ENCODE data around the gene ASCL5.

The ASCL5 gene

GRCh38 chr1:201084295-201084694, 42.7 kb downstream of the ASCL5 start:
- Histone ChIP-seq H3K4me3 (no peak overlapping the region), H3K9me3 (ENCODE audit: low read depth, low read length) (no peaks in the 10 kb centered on the region), H3K27ac (no peak overlapping the region), H3K36me3 (ENCODE audit: insufficient read depth, low read length) (no peaks in the 10 kb centered on the region), H3K9ac (ENCODE audit: insufficient read length) (no peak overlapping the region)
- TF ChIP-seq POLR2AphosphoS5 (IDR thresholded peaks at IDR 0.05; ENCODE audit: borderline replicate concordance, low read depth, low read length), result no peak
- TF ChIP-seq FOXP2 (optimal IDR thresholded peaks at IDR 0.05; ENCODE audit: control extremely low read depth, extremely low read length, insufficient read depth), result no peak
- DNase-seq (ENCODE audit: low read depth, low spot score), result no peak

GRCh38 chr1:201083741-201084140, 43.2 kb downstream of the ASCL5 start:
- no peak overlapping the region for H3K27ac ChIP-seq
- no peaks in the 10 kb centered on the region for H3K36me3 ChIP-seq (ENCODE audit: insufficient read depth, low read length)
- no peak overlapping the region for H3K4me3 ChIP-seq
- no peak for TF ChIP-seq FOXP2 (optimal IDR thresholded peaks at IDR 0.05; ENCODE audit: control extremely low read depth, extremely low read length, insufficient read depth)
- no peaks in the 10 kb centered on the region for H3K9me3 ChIP-seq (ENCODE audit: low read depth, low read length)
- no peak for DNase-seq (ENCODE audit: low read depth, low spot score)
- no peak overlapping the region for H3K9ac ChIP-seq (ENCODE audit: insufficient read length)

DNA sequence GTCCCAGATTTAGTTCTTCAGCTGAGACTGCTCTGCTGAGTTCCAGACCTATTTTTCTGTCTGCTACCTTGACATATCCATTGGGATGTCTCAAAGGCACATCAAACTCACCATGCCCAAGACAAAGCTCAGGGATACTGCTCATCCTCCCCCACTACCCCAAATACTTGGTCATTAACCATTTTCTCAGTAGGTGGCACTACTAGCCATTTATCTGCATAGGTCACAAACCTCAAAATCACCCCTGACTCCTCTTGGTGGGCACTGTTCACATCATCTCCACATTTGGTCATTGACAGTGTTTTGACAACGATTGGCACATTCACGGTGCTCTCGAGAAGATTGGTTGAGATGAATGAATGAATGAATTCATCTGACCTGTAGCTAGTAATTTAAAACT, 46.8 kb downstream of the ASCL5 start:
- DNase-seq (ENCODE audit: low read depth, low spot score), result no peak
- H3K9ac ChIP-seq (ENCODE audit: insufficient read length), result no peak overlapping the region
- no peak overlapping the region for H3K27ac ChIP-seq
- TF ChIP-seq FOXP2 (optimal IDR thresholded peaks at IDR 0.05; ENCODE audit: control extremely low read depth, extremely low read length, insufficient read depth) (no peak), POLR2AphosphoS5 (IDR thresholded peaks at IDR 0.05; ENCODE audit: borderline replicate concordance, low read depth, low read length) (no peak), EZH2 (IDR thresholded peaks at IDR 0.05) (no peak)
- H3K4me3 ChIP-seq, result no peak overlapping the region
- H3K36me3 ChIP-seq (ENCODE audit: insufficient read depth, low read length), result no peaks in the 10 kb centered on the region
- no peaks in the 10 kb centered on the region for H3K9me3 ChIP-seq (ENCODE audit: low read depth, low read length)

- DNase-seq (ENCODE audit: low read depth, low spot score), result no peak
- TF ChIP-seq FOXP2 (optimal IDR thresholded peaks at IDR 0.05; ENCODE audit: control extremely low read depth, extremely low read length, insufficient read depth) (no peak), EZH2 (IDR thresholded peaks at IDR 0.05) (no peak)
- H3K4me3 ChIP-seq, result no peak overlapping the region
- H3K9me3 ChIP-seq (ENCODE audit: low read depth, low read length), result no peaks in the 10 kb centered on the region
- H3K27ac ChIP-seq, result no peak overlapping the region
- H3K9ac ChIP-seq (ENCODE audit: insufficient read length), result no peak overlapping the region
- no peaks in the 10 kb centered on the region for H3K36me3 ChIP-seq (ENCODE audit: insufficient read depth, low read length)
Observed at GRCh38 chr1:201077736-201078135, 49.2 kb downstream of the ASCL5 start.

DNA sequence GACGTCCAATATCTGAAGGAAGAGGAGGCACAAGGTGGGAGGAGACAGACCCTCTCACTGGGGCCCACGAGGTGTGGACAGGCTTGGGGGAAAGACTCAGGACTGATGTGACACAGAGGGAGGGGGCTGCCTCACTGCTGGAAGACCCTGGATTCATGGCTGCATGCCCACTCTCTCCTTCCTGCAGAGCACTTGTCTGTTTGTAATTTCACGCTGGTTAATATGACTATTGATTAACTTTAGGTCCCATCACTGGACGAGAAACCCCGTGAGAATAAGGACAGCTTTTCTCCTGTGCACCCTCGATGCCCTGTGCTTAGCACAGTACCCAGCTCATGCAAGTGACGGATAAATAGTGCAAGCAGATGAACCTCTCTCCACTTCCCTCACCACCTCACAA, 49.9 kb downstream of the ASCL5 start:
- no peak for TF ChIP-seq FOXP2 (optimal IDR thresholded peaks at IDR 0.05; ENCODE audit: control extremely low read depth, extremely low read length, insufficient read depth)
- TF ChIP-seq EZH2 (IDR thresholded peaks at IDR 0.05), result no peak
- TF ChIP-seq POLR2AphosphoS5 (IDR thresholded peaks at IDR 0.05; ENCODE audit: borderline replicate concordance, low read depth, low read length), result no peak
- no peaks in the 10 kb centered on the region for H3K9me3 ChIP-seq (ENCODE audit: low read depth, low read length)
- H3K36me3 ChIP-seq (ENCODE audit: insufficient read depth, low read length), result no peaks in the 10 kb centered on the region
- DNase-seq (ENCODE audit: low read depth, low spot score), result no peak
- H3K4me3 ChIP-seq, result no peak overlapping the region
- no peak overlapping the region for H3K9ac ChIP-seq (ENCODE audit: insufficient read length)
- H3K27ac ChIP-seq, result no peak overlapping the region

DNA sequence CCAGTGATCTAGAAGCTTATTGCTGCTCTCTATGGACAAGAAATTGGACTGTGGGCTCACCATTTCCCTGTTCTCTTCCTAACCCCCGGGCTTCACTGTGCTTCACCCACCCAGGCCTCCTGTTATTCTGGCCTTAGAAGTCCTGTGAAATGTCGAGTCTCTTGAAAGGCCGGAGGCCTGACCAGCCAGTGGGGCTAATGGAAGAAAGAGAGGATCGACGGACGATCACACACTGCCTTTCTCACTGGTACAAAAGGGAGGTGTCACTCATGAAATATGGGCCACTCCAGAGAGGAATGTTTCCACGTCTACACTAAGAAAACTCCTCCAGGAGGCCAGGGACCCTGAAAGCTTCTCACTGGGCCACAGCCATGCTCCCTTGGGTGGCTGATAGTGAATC, 50.9 kb downstream of the ASCL5 start:
- TF ChIP-seq FOXP2 (optimal IDR thresholded peaks at IDR 0.05; ENCODE audit: control extremely low read depth, extremely low read length, insufficient read depth) (no peak), EZH2 (IDR thresholded peaks at IDR 0.05) (no peak), POLR2AphosphoS5 (IDR thresholded peaks at IDR 0.05; ENCODE audit: borderline replicate concordance, low read depth, low read length) (no peak)
- H3K27ac ChIP-seq, result no peak overlapping the region
- no peaks in the 10 kb centered on the region for H3K9me3 ChIP-seq (ENCODE audit: low read depth, low read length)
- no peak overlapping the region for H3K4me3 ChIP-seq
- no peaks in the 10 kb centered on the region for H3K36me3 ChIP-seq (ENCODE audit: insufficient read depth, low read length)
- no peak for DNase-seq (ENCODE audit: low read depth, low spot score)
- H3K9ac ChIP-seq (ENCODE audit: insufficient read length), result no peak overlapping the region

GRCh38 chr1:201074018-201074417, 53.0 kb downstream of the ASCL5 start:
- TF ChIP-seq FOXP2 (optimal IDR thresholded peaks at IDR 0.05; ENCODE audit: control extremely low read depth, extremely low read length, insufficient read depth), result no peak
- TF ChIP-seq EZH2 (IDR thresholded peaks at IDR 0.05), result no peak
- H3K4me3 ChIP-seq, result no peak overlapping the region
- DNase-seq (ENCODE audit: low read depth, low spot score), result no peak
- H3K36me3 ChIP-seq (ENCODE audit: insufficient read depth, low read length), result no peaks in the 10 kb centered on the region
- H3K9me3 ChIP-seq (ENCODE audit: low read depth, low read length), result no peaks in the 10 kb centered on the region
- no peak overlapping the region for H3K9ac ChIP-seq (ENCODE audit: insufficient read length)
- H3K27ac ChIP-seq, result no peak overlapping the region

DNA sequence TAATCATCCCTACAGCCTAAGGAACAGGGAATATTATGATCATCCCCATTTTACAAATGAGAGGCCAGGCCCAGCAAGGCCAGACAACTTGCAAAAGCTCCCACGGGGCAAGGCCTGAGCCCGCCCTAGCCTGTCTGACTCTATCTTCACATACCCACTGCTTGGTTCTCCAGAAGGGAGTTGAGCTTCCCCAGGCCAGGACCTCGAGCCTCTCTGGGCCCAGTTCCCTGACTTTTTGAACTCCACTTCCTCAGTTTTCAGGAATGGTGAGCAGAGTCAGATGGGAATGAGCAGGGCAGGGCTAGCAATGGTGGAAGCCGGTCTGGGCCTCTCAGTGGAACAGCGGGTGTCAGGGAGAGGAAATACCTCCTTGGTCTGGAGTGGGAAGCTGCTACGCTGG, 54.1 kb downstream of the ASCL5 start:
- no peak for DNase-seq (ENCODE audit: low read depth, low spot score)
- H3K9ac ChIP-seq (ENCODE audit: insufficient read length), result no peak overlapping the region
- TF ChIP-seq POLR2AphosphoS5 (IDR thresholded peaks at IDR 0.05; ENCODE audit: borderline replicate concordance, low read depth, low read length), result no peak
- no peak for TF ChIP-seq EZH2 (IDR thresholded peaks at IDR 0.05)
- no peak for TF ChIP-seq FOXP2 (optimal IDR thresholded peaks at IDR 0.05; ENCODE audit: control extremely low read depth, extremely low read length, insufficient read depth)

DNA sequence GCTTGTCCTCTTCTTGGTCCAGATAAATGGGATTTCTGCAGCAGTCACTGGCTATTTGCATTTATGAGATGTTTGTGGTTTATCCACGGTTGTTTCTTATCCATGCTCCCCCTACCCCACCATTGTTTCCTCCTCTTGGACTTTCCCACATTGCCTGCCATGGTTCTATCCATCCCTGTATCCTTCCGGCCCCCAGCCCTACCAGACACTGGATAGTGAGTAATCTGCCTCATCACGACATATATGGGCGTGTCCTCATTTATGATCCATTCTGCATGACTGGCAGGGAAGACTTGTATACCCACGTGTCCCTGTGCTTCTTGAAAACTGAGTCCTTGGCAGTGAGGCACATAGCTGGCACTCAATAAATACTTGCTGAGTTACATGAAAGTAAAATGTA, 54.8 kb downstream of the ASCL5 start:
- no peak overlapping the region for H3K9ac ChIP-seq (ENCODE audit: insufficient read length)
- DNase-seq (ENCODE audit: low read depth, low spot score), result no peak
- no peaks in the 10 kb centered on the region for H3K9me3 ChIP-seq (ENCODE audit: low read depth, low read length)
- no peak overlapping the region for H3K27ac ChIP-seq
- TF ChIP-seq FOXP2 (optimal IDR thresholded peaks at IDR 0.05; ENCODE audit: control extremely low read depth, extremely low read length, insufficient read depth) (no peak), EZH2 (IDR thresholded peaks at IDR 0.05) (no peak), POLR2AphosphoS5 (IDR thresholded peaks at IDR 0.05; ENCODE audit: borderline replicate concordance, low read depth, low read length) (no peak)
- no peaks in the 10 kb centered on the region for H3K36me3 ChIP-seq (ENCODE audit: insufficient read depth, low read length)
- H3K4me3 ChIP-seq, result no peak overlapping the region

More for the DNA sequence above, 54.1 kb downstream of the ASCL5 start:
- H3K36me3 ChIP-seq (ENCODE audit: insufficient read depth, low read length), result no peaks in the 10 kb centered on the region
- H3K9me3 ChIP-seq (ENCODE audit: low read depth, low read length), result no peaks in the 10 kb centered on the region
- H3K27ac ChIP-seq, result no peak overlapping the region
- H3K4me3 ChIP-seq, result no peak overlapping the region
